Epithelial cell of esophagus (primary cell): Measurements from ENCODE around the gene RNF130.

Experiments
- DNase-seq: peaks from one replicate; pipeline ENCODE4 v3.0.0; 2010; ENCODE audit warnings: low read depth
- H3K4me3 ChIP-seq: 2 replicates; pipeline ENCODE4 v1.5.1; 2011; ENCODE audit warnings: mild to moderate bottlenecking, low read length, control low read depth
- TF ChIP-seq, protein P1 (sequence below): IDR thresholded peaks from 2 replicates; pipeline ENCODE4 v1.5.1; 2011; ENCODE audit warnings: low read depth, mild to moderate bottlenecking, low read length, control low read depth, inconsistent platforms; ENCODE audit not compliant: insufficient read depth; ENCODE audit errors: missing control alignments

The RNF130 gene

DNA sequence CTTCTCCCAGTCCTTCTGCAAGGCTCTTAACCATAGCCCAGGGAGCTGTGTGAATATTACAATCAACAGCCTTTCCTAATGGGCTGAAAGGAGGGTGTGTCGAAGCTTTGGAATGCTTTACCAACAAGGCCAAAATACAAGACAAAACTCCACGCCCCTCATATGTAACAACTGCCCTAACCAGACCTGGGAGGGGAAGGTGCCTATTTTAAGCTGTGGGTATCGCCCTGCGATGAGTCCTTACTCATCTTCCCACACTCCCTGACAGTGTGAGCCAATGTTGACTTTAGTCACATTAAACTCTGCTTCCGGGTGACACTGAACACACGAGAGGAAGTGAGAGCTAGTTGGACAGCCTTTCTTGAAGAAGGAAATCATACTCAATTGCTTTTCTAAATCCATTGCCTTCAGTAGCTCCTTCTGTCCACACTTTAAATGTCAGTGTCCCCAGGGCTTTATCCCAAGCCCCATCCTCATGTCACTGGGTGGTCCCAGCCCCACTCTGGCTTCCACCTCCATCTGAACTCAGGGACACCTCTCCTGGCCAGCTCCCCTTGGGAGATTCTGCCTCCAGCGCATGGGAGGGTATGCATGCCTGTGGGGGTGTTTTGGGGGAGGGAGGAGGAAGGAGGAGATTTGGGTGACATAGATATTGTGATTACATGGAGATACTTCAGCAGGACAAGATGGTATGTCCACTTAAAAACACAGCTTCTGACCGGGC lies 157.4 kb downstream of the RNF130 start:
- DNase-seq, result peak; percentile 99
- TF ChIP-seq, protein P1, sequence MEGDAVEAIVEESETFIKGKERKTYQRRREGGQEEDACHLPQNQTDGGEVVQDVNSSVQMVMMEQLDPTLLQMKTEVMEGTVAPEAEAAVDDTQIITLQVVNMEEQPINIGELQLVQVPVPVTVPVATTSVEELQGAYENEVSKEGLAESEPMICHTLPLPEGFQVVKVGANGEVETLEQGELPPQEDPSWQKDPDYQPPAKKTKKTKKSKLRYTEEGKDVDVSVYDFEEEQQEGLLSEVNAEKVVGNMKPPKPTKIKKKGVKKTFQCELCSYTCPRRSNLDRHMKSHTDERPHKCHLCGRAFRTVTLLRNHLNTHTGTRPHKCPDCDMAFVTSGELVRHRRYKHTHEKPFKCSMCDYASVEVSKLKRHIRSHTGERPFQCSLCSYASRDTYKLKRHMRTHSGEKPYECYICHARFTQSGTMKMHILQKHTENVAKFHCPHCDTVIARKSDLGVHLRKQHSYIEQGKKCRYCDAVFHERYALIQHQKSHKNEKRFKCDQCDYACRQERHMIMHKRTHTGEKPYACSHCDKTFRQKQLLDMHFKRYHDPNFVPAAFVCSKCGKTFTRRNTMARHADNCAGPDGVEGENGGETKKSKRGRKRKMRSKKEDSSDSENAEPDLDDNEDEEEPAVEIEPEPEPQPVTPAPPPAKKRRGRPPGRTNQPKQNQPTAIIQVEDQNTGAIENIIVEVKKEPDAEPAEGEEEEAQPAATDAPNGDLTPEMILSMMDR, result no peak
- no peak overlapping the region for H3K4me3 ChIP-seq

DNA sequence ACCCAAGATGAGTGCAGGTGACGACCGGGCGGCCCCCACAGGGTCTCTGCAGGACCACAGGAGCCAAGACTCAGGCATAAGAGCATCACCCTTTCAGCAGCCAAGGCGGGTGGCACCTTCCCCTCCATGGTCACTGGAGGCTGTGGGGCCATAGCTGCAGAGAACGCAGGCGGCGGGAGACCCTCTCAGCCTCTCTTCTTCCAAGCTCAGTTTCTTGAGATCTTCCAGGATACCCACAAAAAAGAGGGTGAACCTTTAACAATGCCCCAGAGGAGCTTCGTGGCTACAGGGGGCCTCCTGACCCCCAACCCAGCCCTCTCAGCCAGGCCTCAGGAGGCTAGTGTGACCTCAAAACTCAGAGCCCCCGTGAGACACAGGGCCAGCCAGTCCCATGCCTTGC lies 158.1 kb downstream of the RNF130 start:
- no peak for DNase-seq
- H3K4me3 ChIP-seq, result no peak overlapping the region
- TF ChIP-seq, protein P1, result no peak

GRCh38 chr5:179912951-179913350 lies 158.6 kb downstream of the RNF130 start:
- DNase-seq, result no peak
- H3K4me3 ChIP-seq, result no peak overlapping the region
- TF ChIP-seq, protein P1, result no peak

DNA sequence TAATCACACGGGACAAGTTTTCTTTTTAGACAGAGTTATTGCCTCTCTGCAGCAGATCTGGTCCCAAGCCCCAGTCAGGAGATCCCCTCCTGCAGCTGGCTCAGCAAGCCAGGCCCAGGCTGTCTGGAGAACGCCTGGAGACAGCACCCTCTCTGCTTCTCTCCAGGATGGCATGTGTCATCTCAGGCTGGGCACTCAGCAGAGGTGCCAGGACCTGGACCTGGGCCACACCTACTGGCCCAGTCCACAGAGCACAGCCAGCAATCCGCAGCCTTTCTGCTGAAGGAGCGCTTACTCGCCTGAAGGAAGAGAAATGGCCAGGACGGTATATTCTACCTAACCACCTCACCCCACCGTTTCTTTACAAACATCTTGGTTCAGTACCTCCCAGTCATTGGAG lies 159.2 kb downstream of the RNF130 start:
- TF ChIP-seq, protein P1, result no peak
- no peak overlapping the region for H3K4me3 ChIP-seq
- no peak for DNase-seq

DNA sequence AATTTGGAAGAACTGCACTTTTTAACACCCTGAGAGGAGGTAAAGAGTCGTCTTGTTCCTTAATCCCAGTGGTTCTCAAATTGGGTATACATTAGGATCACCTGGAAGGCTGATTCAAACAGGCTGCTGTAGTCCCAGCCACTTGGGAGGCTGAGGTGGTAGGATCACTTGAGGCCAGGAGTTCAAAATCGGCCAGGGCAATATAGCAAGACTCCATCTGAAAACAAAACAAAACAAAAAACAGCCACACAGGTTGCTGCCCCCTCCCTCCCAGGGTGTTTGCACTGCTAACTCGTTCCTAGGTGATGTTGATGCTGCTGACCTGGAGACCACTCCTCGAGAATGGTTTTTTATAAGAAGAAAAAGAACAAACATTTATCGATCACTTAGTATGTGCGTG lies 162.3 kb downstream of the RNF130 start:
- TF ChIP-seq, protein P1, result no peak
- no peak overlapping the region for H3K4me3 ChIP-seq
- DNase-seq, result no peak

GRCh38 chr5:179908528-179908927 lies 163.0 kb downstream of the RNF130 start:
- TF ChIP-seq, protein P1, result no peak
- DNase-seq, result no peak
- H3K4me3 ChIP-seq, result no peak overlapping the region
